Keratinocyte (primary cell): ENCODE results near the gene SYNJ1. TPM values are rescaled to one million over a fixed set of nuclear protein-coding genes. Genes with fewer than 3 reads are reported as not detected.

Experiments used
- DNase-seq: peaks from one replicate; pipeline ENCODE4 v3.0.0-alpha.2; 2011; ENCODE audit warnings: low read depth, missing footprints, low spot score
- FAIRE-seq: peaks from 2 replicates; lab custom pipeline; 2011; peaks lifted over from hg19 to GRCh38; lab: Jason Lieb, UNC
- H2AFZ ChIP-seq: 2 replicates; pipeline ENCODE4 v1.6.0; 2012; ENCODE audit warnings: low read length, control low read depth, inconsistent platforms; ENCODE audit not compliant: control insufficient read depth
- H3K27ac ChIP-seq: 2 replicates; pipeline ENCODE4 v1.5.1; 2011; ENCODE audit warnings: low read length; ENCODE audit not compliant: control insufficient read depth, insufficient read depth
- H3K27me3 ChIP-seq: 3 replicates; pipeline ENCODE4 v1.6.0; 2011; ENCODE audit warnings: low read length; ENCODE audit not compliant: control insufficient read depth, insufficient read depth; ENCODE audit errors: extremely low read depth
- H3K36me3 ChIP-seq, 2 experiments: 2 replicates in 1 of 2; 3 replicates in 1 of 2; pipeline ENCODE4 v1.5.1; 2011; ENCODE audit warnings: low read length in 2 of 2, mild to moderate bottlenecking in 1 of 2; ENCODE audit not compliant: control insufficient read depth in 2 of 2, insufficient read depth in 2 of 2; ENCODE audit errors: extremely low read depth in 1 of 2
- H3K4me1 ChIP-seq: 3 replicates; pipeline ENCODE4 v1.5.1; 2011; ENCODE audit warnings: low read length; ENCODE audit not compliant: control insufficient read depth, insufficient read depth; ENCODE audit errors: extremely low read depth
- H3K4me2 ChIP-seq: 3 replicates; pipeline ENCODE4 v1.6.0; 2011; ENCODE audit warnings: low read depth, low read length; ENCODE audit not compliant: control insufficient read depth, insufficient read depth; ENCODE audit errors: extremely low read depth
- H3K4me3 ChIP-seq, 3 experiments: fragments of 200-600 bp in 1 of 3; sonication (generic) in 1 of 3; 2 replicates in 2 of 3; 3 replicates in 1 of 3; pipeline ENCODE4 v1.5.1; 2011 to 2016; ENCODE audit warnings: low read length in 3 of 3, mild to moderate bottlenecking in 3 of 3, control low read depth in 2 of 3, inconsistent platforms in 1 of 3, low read depth in 1 of 3, mixed read lengths in 1 of 3, mixed run types in 1 of 3, moderate library complexity in 1 of 3; ENCODE audit not compliant: control insufficient read depth in 2 of 3, insufficient read depth in 2 of 3; ENCODE audit errors: extremely low read depth in 1 of 3
- H3K79me2 ChIP-seq: 2 replicates; pipeline ENCODE4 v1.6.0; 2012; ENCODE audit warnings: low read length; ENCODE audit not compliant: control insufficient read depth, insufficient read depth
- H3K9ac ChIP-seq: 3 replicates; pipeline ENCODE4 v1.6.0; 2011; ENCODE audit warnings: low read length; ENCODE audit not compliant: control insufficient read depth, insufficient read depth; ENCODE audit errors: extremely low read depth
- H3K9me1 ChIP-seq: 3 replicates; pipeline ENCODE4 v1.6.0; 2011; ENCODE audit warnings: low read length; ENCODE audit not compliant: control insufficient read depth, insufficient read depth; ENCODE audit errors: extremely low read depth
- H3K9me3 ChIP-seq: 2 replicates; pipeline ENCODE4 v1.5.1; 2012; ENCODE audit warnings: low read depth, low read length; ENCODE audit not compliant: control insufficient read depth
- H4K20me1 ChIP-seq: 3 replicates; pipeline ENCODE4 v1.6.0; 2011; ENCODE audit warnings: low read length; ENCODE audit not compliant: control insufficient read depth, insufficient read depth; ENCODE audit errors: extremely low read depth
- EZH2 ChIP-seq: IDR thresholded peaks from one replicate; pipeline ENCODE4 v1.6.1; 2012; ENCODE audit warnings: inconsistent platforms, mild to moderate bottlenecking, low read length, moderate library complexity
- dilution Hi-C: fragments of 300-500 bp; cut with MboI; formaldehyde crosslinking; loops from one replicate; pipeline ENCODE4 v1.7.0; 2020; ENCODE audit warnings: low sequenced_read_pairs; ENCODE audit not compliant: extremely low pct_ligation_motif_present
- polyA plus RNA-seq, 5 experiments: library from polyadenylated mRNA; depleted of rRNA in 3 of 5; stranded (reverse) in 3 of 5; stranded (forward) in 1 of 5; unstranded in 1 of 5; fragments of >200 nt; gene quantifications; 1 replicate in 1 of 5; 2 replicates in 3 of 5; 3 replicates in 1 of 5; pipeline versions ENCODE4 v1.2.1 to v1.2.3, GENCODE V29; 2011 to 2012; ENCODE audit warnings: missing spikeins in 2 of 5, low read depth in 1 of 5, low replicate concordance in 1 of 5
- TF ChIP-seq, protein P1 (sequence below), 3 experiments: IDR thresholded peaks in 1 of 3; conservative IDR thresholded peaks in 1 of 3; optimal IDR thresholded peaks in 1 of 3; 2 replicates in 2 of 3; 3 replicates in 1 of 3; pipeline versions ENCODE3 to v1.5.1; 2011; ENCODE audit warnings: low read length in 3 of 3, mild to moderate bottlenecking in 3 of 3, moderate library complexity in 2 of 3, control low read depth in 1 of 3, inconsistent platforms in 1 of 3; ENCODE audit not compliant: insufficient read depth in 2 of 3; ENCODE audit errors: extremely low read depth in 1 of 3

SYNJ1 gene
- polyA plus RNA-seq, 1 donor (not counting 4 experiments of a cell fraction or from before 2014, with no cell fraction given), result 4.9 TPM

DNA sequence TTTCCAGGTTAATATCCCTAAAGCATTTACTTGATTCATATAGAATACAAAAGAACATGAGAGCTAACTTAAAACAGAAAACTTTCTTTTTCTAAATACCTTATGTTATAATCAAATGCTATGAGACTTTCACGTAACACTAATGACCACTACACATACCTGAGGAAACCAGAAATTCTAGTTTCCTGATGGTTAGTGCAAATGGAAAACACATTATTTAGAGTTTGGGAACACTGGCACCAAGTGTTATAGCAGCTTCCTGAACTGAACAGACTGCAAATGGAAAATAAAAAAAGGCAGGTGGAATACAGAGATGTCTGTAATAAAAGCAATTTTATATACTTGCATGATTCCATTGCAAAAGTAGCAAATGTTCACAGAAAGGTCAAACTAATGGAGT lies 28.3 kb upstream of the SYNJ1 start:
- Histone ChIP-seq H3K27ac (no peak overlapping the region), H3K27me3 (no peaks in the 10 kb centered on the region), H3K36me3 (peaks cover 13 to 18% of the 10 kb centered on the region in 2 experiments), H4K20me1 (no peaks in the 10 kb centered on the region), H3K79me2 (peaks cover 4% of the 10 kb centered on the region), H3K9me1 (no peaks in the 10 kb centered on the region), H3K4me3 (no peak overlapping the region), H3K4me1 (no peaks in the 10 kb centered on the region), H3K9me3 (no peaks in the 10 kb centered on the region), H2AFZ (no peak overlapping the region), H3K4me2 (no peak overlapping the region), H3K9ac (no peak overlapping the region)
- FAIRE-seq (no peak), DNase-seq (no peak)
- TF ChIP-seq, protein P1, sequence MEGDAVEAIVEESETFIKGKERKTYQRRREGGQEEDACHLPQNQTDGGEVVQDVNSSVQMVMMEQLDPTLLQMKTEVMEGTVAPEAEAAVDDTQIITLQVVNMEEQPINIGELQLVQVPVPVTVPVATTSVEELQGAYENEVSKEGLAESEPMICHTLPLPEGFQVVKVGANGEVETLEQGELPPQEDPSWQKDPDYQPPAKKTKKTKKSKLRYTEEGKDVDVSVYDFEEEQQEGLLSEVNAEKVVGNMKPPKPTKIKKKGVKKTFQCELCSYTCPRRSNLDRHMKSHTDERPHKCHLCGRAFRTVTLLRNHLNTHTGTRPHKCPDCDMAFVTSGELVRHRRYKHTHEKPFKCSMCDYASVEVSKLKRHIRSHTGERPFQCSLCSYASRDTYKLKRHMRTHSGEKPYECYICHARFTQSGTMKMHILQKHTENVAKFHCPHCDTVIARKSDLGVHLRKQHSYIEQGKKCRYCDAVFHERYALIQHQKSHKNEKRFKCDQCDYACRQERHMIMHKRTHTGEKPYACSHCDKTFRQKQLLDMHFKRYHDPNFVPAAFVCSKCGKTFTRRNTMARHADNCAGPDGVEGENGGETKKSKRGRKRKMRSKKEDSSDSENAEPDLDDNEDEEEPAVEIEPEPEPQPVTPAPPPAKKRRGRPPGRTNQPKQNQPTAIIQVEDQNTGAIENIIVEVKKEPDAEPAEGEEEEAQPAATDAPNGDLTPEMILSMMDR (optimal IDR thresholded peaks at IDR 0.05 in 1 of 3, IDR thresholded peaks at IDR 0.05 in 1 of 3, conservative IDR thresholded peaks at IDR 0.05 in 1 of 3; ENCODE audit: extremely low read depth in 1 of 3, insufficient read depth in 2 of 3, low read length in 3 of 3), result no peak
- TF ChIP-seq EZH2, result no peak
- dilution Hi-C loops, result no loop called here

DNA sequence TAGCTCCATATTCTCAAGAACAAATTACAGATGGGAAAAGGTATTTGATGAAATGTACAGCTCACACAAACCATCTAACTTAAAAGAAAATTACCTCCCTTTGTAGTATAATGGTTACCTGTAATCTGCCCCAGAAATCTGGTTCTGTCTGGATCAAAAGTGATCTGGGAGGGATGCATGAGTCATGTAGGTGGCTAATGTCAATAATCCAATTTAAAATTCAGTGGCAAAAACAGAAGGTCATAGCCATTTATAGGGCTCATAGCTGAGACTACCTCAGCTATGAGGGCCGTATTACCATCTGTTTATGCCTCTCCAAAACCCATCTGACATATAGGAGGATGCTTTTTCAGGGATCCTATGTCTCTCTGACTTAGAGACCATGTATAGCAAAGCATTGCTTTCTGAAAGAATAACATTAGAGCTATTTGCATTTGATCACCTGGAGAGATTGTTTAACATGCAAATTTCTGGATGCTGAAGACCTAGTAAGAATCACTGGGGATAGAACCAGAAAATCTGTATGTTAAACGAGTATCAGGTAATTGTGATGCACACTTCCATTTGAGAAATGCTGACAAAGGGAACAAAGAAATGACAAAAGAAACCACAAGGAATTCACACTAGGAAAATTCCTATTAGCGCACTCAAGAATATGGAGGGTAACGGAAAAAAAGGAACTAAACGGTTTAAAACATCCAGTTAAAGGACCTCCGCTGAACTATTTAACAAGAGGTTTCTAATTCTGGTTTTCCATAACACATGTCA lies 26.2 kb upstream of the SYNJ1 start:
- no peak overlapping the region for H3K27ac ChIP-seq
- TF ChIP-seq, protein P1 (optimal IDR thresholded peaks at IDR 0.05 in 1 of 3, IDR thresholded peaks at IDR 0.05 in 1 of 3, conservative IDR thresholded peaks at IDR 0.05 in 1 of 3; ENCODE audit: extremely low read depth in 1 of 3, insufficient read depth in 2 of 3, low read length in 3 of 3), result no peak
- TF ChIP-seq EZH2, result no peak
- no peak overlapping the region for H3K4me3 ChIP-seq
- no peaks in the 10 kb centered on the region for H3K9me1 ChIP-seq
- no peaks in the 10 kb centered on the region for H3K4me1 ChIP-seq
- peaks cover 4% of the 10 kb centered on the region for H3K79me2 ChIP-seq
- no peak overlapping the region for H3K9ac ChIP-seq
- no peak overlapping the region for H2AFZ ChIP-seq
- H3K27me3 ChIP-seq, result no peaks in the 10 kb centered on the region
- no peak for FAIRE-seq
- H3K4me2 ChIP-seq, result no peak overlapping the region
- H3K9me3 ChIP-seq, result no peaks in the 10 kb centered on the region
- H4K20me1 ChIP-seq, result no peaks in the 10 kb centered on the region
- dilution Hi-C loops, result no loop called here
- DNase-seq, result no peak
- peaks cover 14 to 16% of the 10 kb centered on the region in 2 experiments for H3K36me3 ChIP-seq
